Neural cell (in vitro differentiated cells): Measurements from ENCODE around the gene ENGASE.

Experiments
- CTCF ChIP-seq: fragments of 450-650 bp; IDR thresholded peaks from 2 replicates; pipeline ENCODE4 v1.5.1; 2014; ENCODE audit warnings: antibody characterized with exemption, mild to moderate bottlenecking, moderate library complexity; ENCODE audit not compliant: poor library complexity, severe bottlenecking
- EP300 ChIP-seq: fragments of 450-650 bp; conservative IDR thresholded peaks from 2 replicates; pipeline ENCODE4 v1.6.1; 2014; ENCODE audit warnings: antibody characterized with exemption, mild to moderate bottlenecking, moderate library complexity; ENCODE audit not compliant: poor library complexity, severe bottlenecking
- EZH2 ChIP-seq: fragments of 200-600, 300-800 bp; shearing (Covaris generic), sonication (generic); IDR thresholded peaks from 2 replicates; pipeline ENCODE4 v1.6.1; 2014; ENCODE audit warnings: antibody characterized with exemption, low read length, borderline replicate concordance, mild to moderate bottlenecking; ENCODE audit not compliant: insufficient read depth, poor library complexity, severe bottlenecking
- MXI1 ChIP-seq: fragments of 450-650 bp; conservative IDR thresholded peaks from 2 replicates; pipeline ENCODE4 v1.6.1; 2014; ENCODE audit warnings: antibody characterized with exemption, mild to moderate bottlenecking; ENCODE audit not compliant: poor library complexity, severe bottlenecking
- POLR2AphosphoS5 ChIP-seq: IDR thresholded peaks from 2 replicates; pipeline ENCODE4 v1.6.1; 2012
- RAD21 ChIP-seq: fragments of 450-650 bp; conservative IDR thresholded peaks from 2 replicates; pipeline ENCODE4 v1.6.1; 2014; ENCODE audit warnings: antibody characterized with exemption, mild to moderate bottlenecking, moderate library complexity
- REST ChIP-seq: IDR thresholded peaks from 2 replicates; pipeline ENCODE4 v1.6.1; 2012; ENCODE audit warnings: borderline replicate concordance
- SMC3 ChIP-seq: fragments of 450-650 bp; conservative IDR thresholded peaks from 2 replicates; pipeline ENCODE4 v1.6.1; 2014; ENCODE audit warnings: antibody characterized with exemption, mild to moderate bottlenecking, moderate library complexity; ENCODE audit not compliant: poor library complexity
- TAF1 ChIP-seq: IDR thresholded peaks from 2 replicates; pipeline ENCODE4 v1.6.1; 2012; ENCODE audit warnings: low read depth

GRCh38 chr17:79075446-79075750 is 774 bp downstream of the ENGASE start:
- no peak for TF ChIP-seq CTCF
- TF ChIP-seq TAF1 = no peak
- no peak for TF ChIP-seq POLR2AphosphoS5
- no peak for TF ChIP-seq EP300
- no peak for TF ChIP-seq MXI1
- TF ChIP-seq RAD21 = no peak
- TF ChIP-seq REST = no peak
- no peak for TF ChIP-seq SMC3
- no peak for TF ChIP-seq EZH2
